ENCODE results near the gene UPF3A. TPM values are rescaled to one million over a fixed set of nuclear protein-coding genes. Genes with fewer than 3 reads are reported as not detected.
A peak's percentile ranks its signal among the peaks of the same experiment; 100 is the strongest.

UPF3A gene
- total and polyA plus RNA-seq, 9 of the 15 experiments (the other 6 are each of a cell fraction or from before 2014, with no cell fraction given): 15.6 to 76.5 (median 40.9) TPM

DNA sequence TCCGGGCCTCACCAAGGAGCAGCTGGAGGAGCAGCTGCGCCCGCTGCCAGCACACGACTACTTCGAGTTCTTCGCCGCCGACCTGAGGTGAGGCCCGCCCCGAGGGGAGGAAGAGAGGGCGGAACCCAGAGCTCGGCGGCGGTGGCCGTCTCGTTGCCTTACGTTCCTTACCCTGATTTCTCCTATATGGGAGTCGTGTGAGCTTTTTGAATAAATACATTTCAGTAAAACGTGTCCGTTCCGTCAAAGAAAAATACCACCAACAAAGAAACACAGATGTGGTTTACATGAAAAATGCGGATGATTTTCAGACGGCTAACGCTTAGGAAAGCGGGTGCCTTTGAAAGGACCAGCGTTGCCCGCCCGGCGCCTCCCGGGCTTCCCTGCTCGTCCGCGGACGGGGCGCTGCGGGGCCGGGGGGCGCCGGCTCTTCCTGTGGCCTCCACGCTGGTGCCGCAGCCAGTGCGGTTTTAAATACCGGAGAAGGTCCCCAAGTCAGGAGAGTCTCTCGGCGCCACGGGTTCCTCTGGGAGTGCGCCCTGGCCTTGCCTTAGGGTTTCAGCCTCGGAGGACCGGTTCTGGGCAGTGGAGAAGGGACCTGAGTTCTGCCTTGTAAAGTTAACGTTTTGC is 755 bp downstream of the UPF3A start (continued):
- TF ChIP-seq ZNF165 (CRISPR knock-in tag; IDR thresholded peaks at IDR 0.05; ENCODE audit: borderline replicate concordance): no peak
- TF ChIP-seq, protein P1, sequence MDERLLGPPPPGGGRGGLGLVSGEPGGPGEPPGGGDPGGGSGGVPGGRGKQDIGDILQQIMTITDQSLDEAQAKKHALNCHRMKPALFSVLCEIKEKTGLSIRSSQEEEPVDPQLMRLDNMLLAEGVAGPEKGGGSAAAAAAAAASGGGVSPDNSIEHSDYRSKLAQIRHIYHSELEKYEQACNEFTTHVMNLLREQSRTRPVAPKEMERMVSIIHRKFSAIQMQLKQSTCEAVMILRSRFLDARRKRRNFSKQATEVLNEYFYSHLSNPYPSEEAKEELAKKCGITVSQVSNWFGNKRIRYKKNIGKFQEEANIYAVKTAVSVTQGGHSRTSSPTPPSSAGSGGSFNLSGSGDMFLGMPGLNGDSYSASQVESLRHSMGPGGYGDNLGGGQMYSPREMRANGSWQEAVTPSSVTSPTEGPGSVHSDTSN (CRISPR knock-in tag; IDR thresholded peaks at IDR 0.05; ENCODE audit: low read depth): no peak
- TF ChIP-seq, protein P1 (tag; conservative IDR thresholded peaks at IDR 0.05; ENCODE audit: low read depth): no peak
- no peak for TF ChIP-seq ZFP1 (CRISPR knock-in tag; IDR thresholded peaks at IDR 0.05)
- peak; percentile 23; the same call in 1 of the 2 replicates for TF ChIP-seq MTA3 (IDR thresholded peaks at IDR 0.05; ENCODE audit: borderline replicate concordance)
- no peak for TF ChIP-seq MECOM (CRISPR knock-in tag; IDR thresholded peaks at IDR 0.05)
- TF ChIP-seq ETV6 (IDR thresholded peaks at IDR 0.05; ENCODE audit: borderline replicate concordance in 1 of 2, low read depth in 2 of 2, low read length in 1 of 2): no peak
- TF ChIP-seq ETV6 (CRISPR knock-in tag; IDR thresholded peaks at IDR 0.05; ENCODE audit: borderline replicate concordance): no peak
- no peak for TF ChIP-seq TEAD4 (IDR thresholded peaks at IDR 0.05; ENCODE audit: low read length)
- no peak for TF ChIP-seq TEAD4 (CRISPR knock-in tag; IDR thresholded peaks at IDR 0.05; ENCODE audit: borderline replicate concordance)
- TF ChIP-seq, protein P2, sequence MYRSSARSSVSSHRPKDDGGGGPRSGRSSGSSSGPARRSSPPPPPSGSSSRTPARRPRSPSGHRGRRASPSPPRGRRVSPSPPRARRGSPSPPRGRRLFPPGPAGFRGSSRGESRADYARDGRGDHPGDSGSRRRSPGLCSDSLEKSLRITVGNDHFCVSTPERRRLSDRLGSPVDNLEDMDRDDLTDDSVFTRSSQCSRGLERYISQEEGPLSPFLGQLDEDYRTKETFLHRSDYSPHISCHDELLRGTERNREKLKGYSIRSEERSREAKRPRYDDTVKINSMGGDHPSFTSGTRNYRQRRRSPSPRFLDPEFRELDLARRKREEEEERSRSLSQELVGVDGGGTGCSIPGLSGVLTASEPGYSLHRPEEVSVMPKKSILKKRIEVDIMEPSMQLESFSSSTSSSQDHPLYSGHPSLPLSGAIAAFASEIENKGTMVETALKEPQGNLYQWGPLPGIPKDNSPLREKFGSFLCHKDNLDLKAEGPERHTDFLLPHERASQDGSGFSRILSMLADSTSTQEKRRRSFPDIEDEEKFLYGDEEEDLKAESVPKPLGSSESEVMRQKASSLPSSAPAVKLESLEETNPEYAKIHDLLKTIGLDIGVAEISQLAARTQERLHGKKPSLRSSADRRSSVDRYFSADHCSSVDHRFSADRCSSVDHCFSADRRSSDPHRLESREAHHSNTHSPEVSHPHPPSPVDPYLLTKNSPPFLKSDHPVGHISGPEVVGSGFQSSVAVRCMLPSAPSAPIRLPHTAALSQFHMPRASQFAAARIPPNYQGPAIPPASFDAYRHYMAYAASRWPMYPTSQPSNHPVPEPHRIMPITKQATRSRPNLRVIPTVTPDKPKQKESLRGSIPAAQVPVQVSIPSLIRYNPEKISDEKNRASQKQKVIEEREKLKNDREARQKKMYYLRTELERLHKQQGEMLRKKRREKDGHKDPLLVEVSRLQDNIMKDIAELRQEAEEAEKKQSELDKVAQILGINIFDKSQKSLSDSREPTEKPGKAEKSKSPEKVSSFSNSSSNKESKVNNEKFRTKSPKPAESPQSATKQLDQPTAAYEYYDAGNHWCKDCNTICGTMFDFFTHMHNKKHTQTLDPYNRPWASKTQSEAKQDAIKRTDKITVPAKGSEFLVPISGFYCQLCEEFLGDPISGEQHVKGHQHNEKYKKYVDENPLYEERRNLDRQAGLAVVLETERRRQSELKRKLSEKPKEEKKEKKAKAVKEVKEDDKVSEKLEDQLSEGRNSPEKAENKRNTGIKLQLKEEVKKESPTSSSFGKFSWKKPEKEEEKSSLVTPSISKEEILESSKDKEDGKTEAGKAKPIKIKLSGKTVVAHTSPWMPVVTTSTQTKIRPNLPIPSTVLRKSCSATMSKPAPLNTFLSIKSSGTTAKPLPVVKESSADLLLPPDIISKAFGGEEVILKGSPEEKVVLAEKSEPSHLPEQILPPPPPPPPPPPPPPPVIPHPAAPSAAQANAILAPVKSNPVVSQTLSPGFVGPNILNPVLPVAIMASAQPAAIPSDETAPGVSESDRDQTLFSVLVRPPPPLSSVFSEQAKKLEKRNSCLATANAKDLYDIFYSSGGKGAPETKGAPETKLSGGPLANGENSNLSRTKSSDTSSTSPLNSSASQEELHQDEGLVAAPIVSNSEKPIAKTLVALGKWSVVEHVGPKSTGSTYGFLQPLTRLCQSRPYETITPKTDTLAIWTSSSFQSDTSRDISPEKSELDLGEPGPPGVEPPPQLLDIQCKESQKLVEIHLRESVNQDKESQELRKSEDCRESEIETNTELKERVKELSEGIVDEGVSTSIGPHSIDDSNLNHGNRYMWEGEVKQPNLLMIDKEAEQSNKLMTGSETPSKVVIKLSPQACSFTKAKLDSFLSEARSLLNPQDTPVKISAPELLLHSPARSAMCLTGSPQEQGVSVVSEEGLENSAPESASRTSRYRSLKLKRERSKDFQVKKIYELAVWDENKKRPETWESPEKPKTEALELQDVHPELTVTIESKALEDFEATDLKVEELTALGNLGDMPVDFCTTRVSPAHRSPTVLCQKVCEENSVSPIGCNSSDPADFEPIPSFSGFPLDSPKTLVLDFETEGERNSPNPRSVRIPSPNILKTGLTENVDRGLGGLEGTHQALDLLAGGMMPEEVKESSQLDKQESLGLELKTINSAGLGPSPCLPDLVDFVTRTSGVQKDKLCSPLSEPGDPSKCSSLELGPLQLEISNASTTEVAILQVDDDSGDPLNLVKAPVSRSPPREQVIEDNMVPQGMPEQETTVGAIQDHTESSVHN (IDR thresholded peaks at IDR 0.05; ENCODE audit: borderline replicate concordance in 1 of 2, low read depth in 1 of 2): no peak
- TF ChIP-seq POLR3A (IDR thresholded peaks at IDR 0.05; ENCODE audit: borderline replicate concordance, extremely low read depth, insufficient read depth, insufficient read length): no peak
- no peak for TF ChIP-seq MED1 (CRISPR knock-in tag; IDR thresholded peaks at IDR 0.05; ENCODE audit: borderline replicate concordance)
- TF ChIP-seq ETV5 (CRISPR knock-in tag; IDR thresholded peaks at IDR 0.05; ENCODE audit: low read depth): peak; percentile 46; the same call in 1 of the 2 replicates
- TF ChIP-seq SMARCE1 (IDR thresholded peaks at IDR 0.05): 0 out of 2 replicates have a peak, but pooled peaks have one; percentile 29
- TF ChIP-seq, protein P3, sequence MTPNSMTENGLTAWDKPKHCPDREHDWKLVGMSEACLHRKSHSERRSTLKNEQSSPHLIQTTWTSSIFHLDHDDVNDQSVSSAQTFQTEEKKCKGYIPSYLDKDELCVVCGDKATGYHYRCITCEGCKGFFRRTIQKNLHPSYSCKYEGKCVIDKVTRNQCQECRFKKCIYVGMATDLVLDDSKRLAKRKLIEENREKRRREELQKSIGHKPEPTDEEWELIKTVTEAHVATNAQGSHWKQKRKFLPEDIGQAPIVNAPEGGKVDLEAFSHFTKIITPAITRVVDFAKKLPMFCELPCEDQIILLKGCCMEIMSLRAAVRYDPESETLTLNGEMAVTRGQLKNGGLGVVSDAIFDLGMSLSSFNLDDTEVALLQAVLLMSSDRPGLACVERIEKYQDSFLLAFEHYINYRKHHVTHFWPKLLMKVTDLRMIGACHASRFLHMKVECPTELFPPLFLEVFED (CRISPR knock-in tag; conservative IDR thresholded peaks at IDR 0.05): no peak

Measured in K562 (cell line).